ENCODE results near the gene PAM16. TPM values are rescaled to one million over a fixed set of nuclear protein-coding genes. Genes with fewer than 3 reads are reported as not detected.
A peak's percentile ranks its signal among the peaks of the same experiment; 100 is the strongest.

PAM16 gene
- total and polyA plus RNA-seq, 4 donors, result 23.0 to 183 (median 58.7) TPM

DNA sequence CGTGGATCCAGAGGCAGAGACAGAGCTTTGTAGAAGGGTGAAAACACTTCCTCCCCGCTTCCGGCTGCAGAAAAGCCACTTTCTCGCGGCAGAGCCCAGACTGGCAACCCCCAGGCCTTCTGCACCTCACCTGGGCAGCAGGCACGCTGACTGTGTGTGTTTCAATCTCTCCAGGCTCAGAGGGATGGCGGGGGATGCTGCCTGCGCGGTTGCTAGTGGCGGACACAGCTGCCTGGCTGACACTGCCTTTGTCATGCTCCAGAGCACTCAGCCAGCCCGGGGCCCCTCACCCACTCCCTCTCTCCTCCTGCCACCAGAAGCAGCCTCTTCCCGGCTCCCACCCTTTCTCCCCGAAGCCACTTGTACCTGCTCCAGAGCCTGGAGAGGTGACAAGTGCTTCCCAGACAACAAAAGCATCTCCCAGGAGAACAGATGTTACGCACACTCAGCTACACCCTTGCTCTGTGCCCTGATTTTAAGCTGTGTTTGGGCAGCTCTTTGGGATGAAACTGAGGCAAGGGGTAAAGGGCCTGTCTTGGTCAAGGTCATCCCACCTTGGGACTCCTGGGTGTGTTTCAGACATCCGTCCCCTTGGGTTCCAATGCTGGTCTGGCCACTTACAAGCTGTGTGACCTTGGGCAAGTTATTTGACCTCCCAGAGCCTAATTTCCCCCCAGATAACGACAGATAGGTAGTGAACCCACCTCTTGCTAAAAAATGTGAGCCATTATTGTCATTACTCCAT is 44.5 kb downstream of the PAM16 start:
- DNase-seq, result peak; percentile 30 to 46 (median 38)
- H3K27ac ChIP-seq (ENCODE audit: low read depth in 1 of 2, low read length in 1 of 2), result peak overlapping the region; percentile 62 to 89
- H3K4me3 ChIP-seq, result peak overlapping the region; percentile 49
- peak overlapping the region; percentile 37 to 87 for H3K9ac ChIP-seq (ENCODE audit: insufficient read depth in 1 of 2, low read length in 2 of 2)
- H3K27me3 ChIP-seq (ENCODE audit: control insufficient read depth in 3 of 3, insufficient read depth in 3 of 3, low read length in 2 of 3), result no peaks in the 10 kb centered on the region
- peaks cover 0 to 13% (median 6%) of the 10 kb centered on the region in 5 donors for H3K4me1 ChIP-seq (ENCODE audit: control insufficient read depth in 5 of 5, insufficient read depth in 5 of 5, low read length in 5 of 5)
- TF ChIP-seq, protein P1, sequence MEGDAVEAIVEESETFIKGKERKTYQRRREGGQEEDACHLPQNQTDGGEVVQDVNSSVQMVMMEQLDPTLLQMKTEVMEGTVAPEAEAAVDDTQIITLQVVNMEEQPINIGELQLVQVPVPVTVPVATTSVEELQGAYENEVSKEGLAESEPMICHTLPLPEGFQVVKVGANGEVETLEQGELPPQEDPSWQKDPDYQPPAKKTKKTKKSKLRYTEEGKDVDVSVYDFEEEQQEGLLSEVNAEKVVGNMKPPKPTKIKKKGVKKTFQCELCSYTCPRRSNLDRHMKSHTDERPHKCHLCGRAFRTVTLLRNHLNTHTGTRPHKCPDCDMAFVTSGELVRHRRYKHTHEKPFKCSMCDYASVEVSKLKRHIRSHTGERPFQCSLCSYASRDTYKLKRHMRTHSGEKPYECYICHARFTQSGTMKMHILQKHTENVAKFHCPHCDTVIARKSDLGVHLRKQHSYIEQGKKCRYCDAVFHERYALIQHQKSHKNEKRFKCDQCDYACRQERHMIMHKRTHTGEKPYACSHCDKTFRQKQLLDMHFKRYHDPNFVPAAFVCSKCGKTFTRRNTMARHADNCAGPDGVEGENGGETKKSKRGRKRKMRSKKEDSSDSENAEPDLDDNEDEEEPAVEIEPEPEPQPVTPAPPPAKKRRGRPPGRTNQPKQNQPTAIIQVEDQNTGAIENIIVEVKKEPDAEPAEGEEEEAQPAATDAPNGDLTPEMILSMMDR (IDR thresholded peaks at IDR 0.05; ENCODE audit: control extremely low read depth, extremely low read depth), result no peak
- WGBS, 2 donors, result 58 to 60% methylated on average over 16 of the region's 16 CpGs
- H3K9me3 ChIP-seq (ENCODE audit: control insufficient read depth in 4 of 4, insufficient read depth in 3 of 4, low read length in 3 of 4), result no peaks in the 10 kb centered on the region
- no peaks in the 10 kb centered on the region for H3K36me3 ChIP-seq (ENCODE audit: control insufficient read depth in 4 of 4, insufficient read depth in 4 of 4, low read length in 4 of 4)
- no peak for ATAC-seq (ENCODE audit: insufficient read depth, low FRiP score)

DNA sequence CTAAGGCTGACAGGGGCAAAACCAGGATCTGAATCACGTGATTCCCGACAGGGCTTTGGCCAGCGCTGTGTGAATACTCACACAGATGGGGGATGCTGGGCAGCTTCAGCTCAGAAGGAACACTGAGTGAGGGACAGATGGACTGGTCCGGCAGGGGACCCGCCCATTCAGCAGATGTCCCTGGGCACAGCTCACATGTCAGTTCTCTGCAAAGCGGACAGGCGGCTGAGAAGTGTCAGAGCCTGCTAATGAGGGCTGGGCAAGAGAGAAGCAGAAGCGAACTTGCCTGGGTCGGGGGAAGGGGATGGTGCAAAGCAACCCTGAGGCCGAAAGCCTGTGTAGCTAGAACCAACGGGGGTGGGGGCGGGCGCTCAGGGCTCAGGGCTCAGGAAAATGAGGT is 47.1 kb downstream of the PAM16 start:
- DNase-seq (no peak), ATAC-seq (ENCODE audit: insufficient read depth, low FRiP score) (no peak)
- WGBS, 2 donors, result 83 to 91% methylated on average over 13 of the region's 13 CpGs
- TF ChIP-seq, protein P1 (IDR thresholded peaks at IDR 0.05; ENCODE audit: control extremely low read depth, extremely low read depth), result no peak
- no peak overlapping the region for H3K9ac ChIP-seq (ENCODE audit: insufficient read depth in 1 of 2, low read length in 2 of 2)
- H3K9me3 ChIP-seq (ENCODE audit: control insufficient read depth in 4 of 4, insufficient read depth in 3 of 4, low read length in 3 of 4), result no peaks in the 10 kb centered on the region
- no peak overlapping the region for H3K4me3 ChIP-seq
- no peak overlapping the region for H3K27ac ChIP-seq (ENCODE audit: low read depth in 1 of 2, low read length in 1 of 2)
- peaks cover 0 to 18% (median 10%) of the 10 kb centered on the region in 5 donors for H3K4me1 ChIP-seq (ENCODE audit: control insufficient read depth in 5 of 5, insufficient read depth in 5 of 5, low read length in 5 of 5)
- no peaks in the 10 kb centered on the region for H3K36me3 ChIP-seq (ENCODE audit: control insufficient read depth in 4 of 4, insufficient read depth in 4 of 4, low read length in 4 of 4)
- no peaks in the 10 kb centered on the region for H3K27me3 ChIP-seq (ENCODE audit: control insufficient read depth in 3 of 3, insufficient read depth in 3 of 3, low read length in 2 of 3)

GRCh38 chr16:4301968-4302367 is 49.2 kb downstream of the PAM16 start:
- Histone ChIP-seq H3K4me1 (ENCODE audit: control insufficient read depth in 5 of 5, insufficient read depth in 5 of 5, low read length in 5 of 5) (peaks cover 0 to 18% (median 9%) of the 10 kb centered on the region in 5 donors), H3K9me3 (ENCODE audit: control insufficient read depth in 4 of 4, insufficient read depth in 3 of 4, low read length in 3 of 4) (no peaks in the 10 kb centered on the region), H3K9ac (ENCODE audit: insufficient read depth in 1 of 2, low read length in 2 of 2) (no peak overlapping the region), H3K27ac (ENCODE audit: low read depth in 1 of 2, low read length in 1 of 2) (no peak overlapping the region), H3K27me3 (ENCODE audit: control insufficient read depth in 3 of 3, insufficient read depth in 3 of 3, low read length in 2 of 3) (no peaks in the 10 kb centered on the region), H3K36me3 (ENCODE audit: control insufficient read depth in 4 of 4, insufficient read depth in 4 of 4, low read length in 4 of 4) (no peaks in the 10 kb centered on the region), H3K4me3 (no peak overlapping the region)
- TF ChIP-seq, protein P1 (IDR thresholded peaks at IDR 0.05; ENCODE audit: control extremely low read depth, extremely low read depth), result no peak
- DNase-seq (no peak), ATAC-seq (ENCODE audit: insufficient read depth, low FRiP score) (no peak)
- 96 to 97% methylated on average over 6 of the region's 6 CpGs for WGBS, 2 donors

Measured in lung (tissue), 12 donors.